Measurements from ENCODE around the gene MOSPD3. TPM values are rescaled to one million over a fixed set of nuclear protein-coding genes. Genes with fewer than 3 reads are reported as not detected.
A peak's percentile ranks its signal among the peaks of the same experiment; 100 is the strongest.

Gene MOSPD3
- polyA plus RNA-seq, 1 donor (not counting 4 experiments of a cell fraction or from before 2014, with no cell fraction given): 5.5 TPM

- peak within 1 kb of the TSS; percentile 88 for H3K27ac ChIP-seq (ENCODE audit: control insufficient read depth, insufficient read depth, low read length)
- peak; percentile 100 for DNase-seq (ENCODE audit: low read depth, low spot score)
- H4K20me1 ChIP-seq (ENCODE audit: control insufficient read depth, extremely low read depth, insufficient read depth, low read length): peaks cover 8% of the 10 kb centered on the region
- H3K36me3 ChIP-seq (ENCODE audit: control insufficient read depth in 2 of 2, extremely low read depth in 1 of 2, insufficient read depth in 2 of 2, low read length in 2 of 2): peaks cover 5 to 16% of the 10 kb centered on the region in 2 experiments
- TF ChIP-seq EZH2 (IDR thresholded peaks at IDR 0.05; ENCODE audit: low read length): no peak
- no peak for TF ChIP-seq CTCF (optimal IDR thresholded peaks at IDR 0.05 in 1 of 3, IDR thresholded peaks at IDR 0.05 in 1 of 3, conservative IDR thresholded peaks at IDR 0.05 in 1 of 3; ENCODE audit: extremely low read depth in 1 of 3, insufficient read depth in 2 of 3, low read length in 3 of 3)
- dilution Hi-C loops (cut with MboI; ENCODE audit: extremely low pct_ligation_motif_present, low sequenced_read_pairs): no loop called here
- peak within 1 kb of the TSS; percentile 95 for H2AFZ ChIP-seq (ENCODE audit: control insufficient read depth, low read length)
- H3K4me2 ChIP-seq (ENCODE audit: control insufficient read depth, extremely low read depth, insufficient read depth, low read depth, low read length): peak within 1 kb of the TSS; percentile 99
- H3K9me3 ChIP-seq (ENCODE audit: control insufficient read depth, low read depth, low read length): no peaks in the 10 kb centered on the region
- no peaks in the 10 kb centered on the region for H3K9me1 ChIP-seq (ENCODE audit: control insufficient read depth, extremely low read depth, insufficient read depth, low read length)
- H3K9ac ChIP-seq (ENCODE audit: control insufficient read depth, extremely low read depth, insufficient read depth, low read length): peak within 1 kb of the TSS; percentile 90
- H3K79me2 ChIP-seq (ENCODE audit: control insufficient read depth, insufficient read depth, low read length): peaks cover 13% of the 10 kb centered on the region
- peaks cover 8% of the 10 kb centered on the region for H3K27me3 ChIP-seq (ENCODE audit: control insufficient read depth, extremely low read depth, insufficient read depth, low read length)
- H3K4me3 ChIP-seq (ENCODE audit: control insufficient read depth in 2 of 3, extremely low read depth in 1 of 3, insufficient read depth in 2 of 3, low read depth in 1 of 3, low read length in 3 of 3): peak within 1 kb of the TSS; percentile 88 to 96 (median 90)
- peaks cover 32% of the 10 kb centered on the region for H3K4me1 ChIP-seq (ENCODE audit: control insufficient read depth, extremely low read depth, insufficient read depth, low read length)
- peak; percentile 93 for FAIRE-seq
Measured at GRCh38 chr7:100586266-100587025, 25.9 kb upstream of the MOSPD3 start, which contains the start of gene FBXO24. Gene FBXO24, plus strand, starts transcription at chr7:100586328. Its CDS starts 298 bp downstream, at chr7:100586626.

DNA sequence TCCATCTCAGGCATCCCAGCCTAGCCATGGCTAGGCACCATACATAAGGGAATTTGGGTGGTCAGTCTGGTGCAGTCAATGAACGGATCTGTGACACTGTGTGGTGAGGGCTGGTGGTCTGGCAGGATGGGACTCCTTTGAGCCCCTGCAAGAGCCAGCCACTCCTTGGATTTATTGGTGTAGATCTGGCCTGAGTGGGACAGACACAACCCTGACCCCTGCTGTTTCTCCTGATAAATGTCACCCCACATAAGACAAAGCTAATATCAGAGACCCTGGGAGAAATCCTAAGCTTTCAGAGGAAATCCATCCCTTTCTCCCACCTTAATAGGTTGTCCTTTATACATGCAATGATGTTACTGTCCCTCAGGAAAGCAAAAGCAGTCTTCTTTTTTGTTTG, 23.9 kb upstream of the MOSPD3 start:
- Histone ChIP-seq H4K20me1 (ENCODE audit: control insufficient read depth, extremely low read depth, insufficient read depth, low read length) (peaks cover 8% of the 10 kb centered on the region), H2AFZ (ENCODE audit: control insufficient read depth, low read length) (no peak overlapping the region), H3K27me3 (ENCODE audit: control insufficient read depth, extremely low read depth, insufficient read depth, low read length) (peaks cover 8% of the 10 kb centered on the region), H3K27ac (ENCODE audit: control insufficient read depth, insufficient read depth, low read length) (no peak overlapping the region), H3K9me1 (ENCODE audit: control insufficient read depth, extremely low read depth, insufficient read depth, low read length) (no peaks in the 10 kb centered on the region), H3K9me3 (ENCODE audit: control insufficient read depth, low read depth, low read length) (no peaks in the 10 kb centered on the region), H3K4me1 (ENCODE audit: control insufficient read depth, extremely low read depth, insufficient read depth, low read length) (peaks cover 19% of the 10 kb centered on the region), H3K79me2 (ENCODE audit: control insufficient read depth, insufficient read depth, low read length) (peaks cover 13% of the 10 kb centered on the region), H3K36me3 (ENCODE audit: control insufficient read depth in 2 of 2, extremely low read depth in 1 of 2, insufficient read depth in 2 of 2, low read length in 2 of 2) (no peaks in the 10 kb centered on the region), H3K4me3 (ENCODE audit: control insufficient read depth in 2 of 3, extremely low read depth in 1 of 3, insufficient read depth in 2 of 3, low read depth in 1 of 3, low read length in 3 of 3) (no peak overlapping the region), H3K9ac (ENCODE audit: control insufficient read depth, extremely low read depth, insufficient read depth, low read length) (no peak overlapping the region), H3K4me2 (ENCODE audit: control insufficient read depth, extremely low read depth, insufficient read depth, low read depth, low read length) (no peak overlapping the region)
- DNase-seq (ENCODE audit: low read depth, low spot score) (no peak), FAIRE-seq (no peak)
- TF ChIP-seq CTCF (optimal IDR thresholded peaks at IDR 0.05 in 1 of 3, IDR thresholded peaks at IDR 0.05 in 1 of 3, conservative IDR thresholded peaks at IDR 0.05 in 1 of 3; ENCODE audit: extremely low read depth in 1 of 3, insufficient read depth in 2 of 3, low read length in 3 of 3): peak in 2 of 3 experiments; percentile 40 to 45
- TF ChIP-seq EZH2 (IDR thresholded peaks at IDR 0.05; ENCODE audit: low read length): no peak
- dilution Hi-C loops (cut with MboI; ENCODE audit: extremely low pct_ligation_motif_present, low sequenced_read_pairs): no loop called here
